Esophagus muscularis mucosa (tissue), 3 donors: ENCODE results near the gene BRSK1.

Experiments used
- CTCF ChIP-seq, 3 experiments: fragments of 200-600 bp in 2 of 3; fragments of 450-650 bp in 1 of 3; sonication (generic) in 2 of 3; IDR thresholded peaks; one replicate each; pipeline ENCODE4 v1.5.1; 2017 to 2019; ENCODE audit warnings: antibody characterized with exemption in 3 of 3, mild to moderate bottlenecking in 2 of 3, moderate library complexity in 1 of 3
- POLR2A ChIP-seq: fragments of 450-650 bp; IDR thresholded peaks from one replicate; pipeline ENCODE4 v1.6.1; 2017; ENCODE audit warnings: antibody characterized with exemption, moderate library complexity, mild to moderate bottlenecking, low read depth
- POLR2AphosphoS5 ChIP-seq, 2 donors: sonication (generic); formaldehyde crosslinking; IDR thresholded peaks; one replicate each; pipeline ENCODE4 v1.6.1; 2017; ENCODE audit warnings: antibody characterized with exemption in 2 of 2

- TF ChIP-seq POLR2AphosphoS5 (IDR thresholded peaks at IDR 0.05) (no peak), CTCF (IDR thresholded peaks at IDR 0.05) (no peak), POLR2A (no peak)
Measured at GRCh38 chr19:55355213-55355821, 71.5 kb downstream of the BRSK1 start.
